Measurements from ENCODE around the gene CCDC171. TPM values are rescaled to one million over a fixed set of nuclear protein-coding genes. Genes with fewer than 3 reads are reported as not detected.

Gene CCDC171
- total RNA-seq, 2 experiments from 2014 or later = 1.2 to 1.3 TPM

GRCh38 chr9:15837079-15837679 lies 284.3 kb downstream of the CCDC171 start:
- ChIA-PET CTCF (no interaction called here), POLR2A (no interaction called here)
- Mint-ChIP-seq H3K36me3 (ENCODE audit: low read depth) (no peaks in the 10 kb centered on the region), H3K4me3 (no peak overlapping the region), H3K27ac (no peak overlapping the region), H3K9me3 (no peaks in the 10 kb centered on the region), H3K27me3 (no peaks in the 10 kb centered on the region), H3K4me1 (no peaks in the 10 kb centered on the region)
- DNase-seq = peak; percentile 53

DNA sequence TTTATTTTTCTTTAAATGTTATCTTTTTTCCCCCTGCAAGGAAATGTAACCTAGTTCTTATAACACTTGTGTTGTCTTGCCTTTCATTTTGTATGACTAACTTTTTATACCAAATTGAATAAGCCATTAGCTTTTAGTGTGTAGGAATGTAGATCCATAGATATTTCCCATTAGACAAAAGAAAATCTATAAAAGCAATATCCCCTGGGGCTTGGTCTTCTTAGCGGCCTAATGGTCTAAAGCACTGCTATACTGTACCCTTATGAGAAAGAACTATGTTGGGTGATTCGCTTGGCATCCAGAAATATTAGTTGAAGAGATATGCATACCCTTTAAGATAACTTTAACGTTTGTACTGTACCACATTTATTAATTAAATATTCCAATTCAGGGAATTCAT lies 289.2 kb downstream of the CCDC171 start:
- Mint-ChIP-seq H3K4me1 (no peaks in the 10 kb centered on the region), H3K27ac (no peak overlapping the region), H3K9me3 (no peaks in the 10 kb centered on the region), H3K27me3 (no peaks in the 10 kb centered on the region), H3K4me3 (no peak overlapping the region), H3K36me3 (ENCODE audit: low read depth) (no peaks in the 10 kb centered on the region)
- DNase-seq = no peak
- CTCF ChIA-PET = no interaction called here
- POLR2A ChIA-PET = no interaction called here

DNA sequence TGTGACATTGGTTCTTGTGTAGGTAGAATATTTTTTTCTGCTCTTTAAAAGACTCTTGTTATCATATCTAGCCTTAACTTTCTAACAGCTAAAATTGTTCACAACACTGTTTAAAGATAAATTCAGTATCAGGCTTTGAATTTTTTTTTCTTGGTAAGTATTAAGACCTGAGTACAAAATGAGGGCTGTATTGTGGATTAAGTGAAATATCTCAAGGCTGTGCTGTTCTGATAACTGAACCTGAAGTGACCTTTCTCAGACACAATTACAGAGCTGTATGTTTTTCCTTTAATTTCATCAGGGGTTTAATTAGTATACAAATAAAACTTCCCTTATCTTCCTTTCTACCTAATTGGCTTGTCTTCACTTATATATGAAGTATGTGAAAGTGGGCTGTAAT lies 290.5 kb downstream of the CCDC171 start:
- no peak for DNase-seq
- Mint-ChIP-seq H3K27me3 (no peaks in the 10 kb centered on the region), H3K9me3 (no peaks in the 10 kb centered on the region), H3K4me3 (no peak overlapping the region), H3K4me1 (no peaks in the 10 kb centered on the region), H3K27ac (no peak overlapping the region), H3K36me3 (ENCODE audit: low read depth) (no peaks in the 10 kb centered on the region)
- ChIA-PET CTCF (interaction anchor here (0.5 kb wide), 1 partner anchor 793 kb away, joined by 3 read pairs; no protein-coding TSS in a partner anchor), POLR2A (no interaction called here)

GRCh38 chr9:15843931-15844330 lies 291.1 kb downstream of the CCDC171 start:
- CTCF ChIA-PET = no interaction called here
- no peak for DNase-seq
- Mint-ChIP-seq H3K9me3 (no peaks in the 10 kb centered on the region), H3K27me3 (no peaks in the 10 kb centered on the region), H3K27ac (no peak overlapping the region), H3K36me3 (ENCODE audit: low read depth) (no peaks in the 10 kb centered on the region), H3K4me1 (no peaks in the 10 kb centered on the region), H3K4me3 (no peak overlapping the region)
- POLR2A ChIA-PET = no interaction called here

- ChIA-PET POLR2A (no interaction called here), CTCF (no interaction called here)
- H3K36me3 Mint-ChIP-seq (ENCODE audit: low read depth) = no peaks in the 10 kb centered on the region
- H3K9me3 Mint-ChIP-seq = no peaks in the 10 kb centered on the region
- no peak for DNase-seq
- no peaks in the 10 kb centered on the region for H3K27me3 Mint-ChIP-seq
- H3K4me3 Mint-ChIP-seq = no peak overlapping the region
- H3K27ac Mint-ChIP-seq = no peak overlapping the region
- no peaks in the 10 kb centered on the region for H3K4me1 Mint-ChIP-seq
These were observed 293.8 kb downstream of the CCDC171 start for GRCh38 chr9:15846611-15847010.

GRCh38 chr9:15849871-15850270 lies 297.0 kb downstream of the CCDC171 start:
- DNase-seq = no peak
- Mint-ChIP-seq H3K9me3 (no peaks in the 10 kb centered on the region), H3K36me3 (ENCODE audit: low read depth) (no peaks in the 10 kb centered on the region), H3K4me3 (no peak overlapping the region), H3K27me3 (no peaks in the 10 kb centered on the region), H3K27ac (no peak overlapping the region), H3K4me1 (no peaks in the 10 kb centered on the region)
- ChIA-PET CTCF (no interaction called here), POLR2A (no interaction called here)

- Mint-ChIP-seq H3K27me3 (no peaks in the 10 kb centered on the region), H3K4me3 (no peak overlapping the region), H3K4me1 (no peaks in the 10 kb centered on the region), H3K27ac (no peak overlapping the region), H3K36me3 (ENCODE audit: low read depth) (no peaks in the 10 kb centered on the region), H3K9me3 (no peaks in the 10 kb centered on the region)
- DNase-seq = no peak
- ChIA-PET CTCF (no interaction called here), POLR2A (no interaction called here)
These were observed 298.9 kb downstream of the CCDC171 start for GRCh38 chr9:15851766-15852165.

GRCh38 chr9:15856591-15856990 lies 303.7 kb downstream of the CCDC171 start:
- Mint-ChIP-seq H3K4me1 (no peaks in the 10 kb centered on the region), H3K36me3 (ENCODE audit: low read depth) (no peaks in the 10 kb centered on the region), H3K27me3 (no peaks in the 10 kb centered on the region), H3K9me3 (no peaks in the 10 kb centered on the region), H3K4me3 (no peak overlapping the region), H3K27ac (no peak overlapping the region)
- no peak for DNase-seq
- POLR2A ChIA-PET = no interaction called here
- CTCF ChIA-PET = no interaction called here

- DNase-seq = no peak
- POLR2A ChIA-PET = no interaction called here
- no peaks in the 10 kb centered on the region for H3K9me3 Mint-ChIP-seq
- no peaks in the 10 kb centered on the region for H3K4me1 Mint-ChIP-seq
- no peaks in the 10 kb centered on the region for H3K36me3 Mint-ChIP-seq (ENCODE audit: low read depth)
- no peak overlapping the region for H3K27ac Mint-ChIP-seq
- CTCF ChIA-PET = no interaction called here
- no peaks in the 10 kb centered on the region for H3K27me3 Mint-ChIP-seq
- H3K4me3 Mint-ChIP-seq = no peak overlapping the region
These were observed 314.5 kb downstream of the CCDC171 start for GRCh38 chr9:15867334-15867733.

GRCh38 chr9:15867988-15868387 lies 315.1 kb downstream of the CCDC171 start:
- Mint-ChIP-seq H3K36me3 (ENCODE audit: low read depth) (no peaks in the 10 kb centered on the region), H3K4me1 (no peaks in the 10 kb centered on the region), H3K9me3 (no peaks in the 10 kb centered on the region), H3K4me3 (no peak overlapping the region), H3K27ac (no peak overlapping the region), H3K27me3 (no peaks in the 10 kb centered on the region)
- ChIA-PET POLR2A (no interaction called here), CTCF (no interaction called here)
- DNase-seq = no peak

GRCh38 chr9:15873573-15874177 lies 320.8 kb downstream of the CCDC171 start:
- ChIA-PET POLR2A (no interaction called here), CTCF (no interaction called here)
- H3K4me1 Mint-ChIP-seq = no peaks in the 10 kb centered on the region
- no peak overlapping the region for H3K4me3 Mint-ChIP-seq
- H3K9me3 Mint-ChIP-seq = no peaks in the 10 kb centered on the region
- no peaks in the 10 kb centered on the region for H3K27me3 Mint-ChIP-seq
- peak; percentile 8 for DNase-seq
- H3K27ac Mint-ChIP-seq = no peak overlapping the region
- H3K36me3 Mint-ChIP-seq (ENCODE audit: low read depth) = no peaks in the 10 kb centered on the region

- no peaks in the 10 kb centered on the region for H3K36me3 Mint-ChIP-seq (ENCODE audit: low read depth)
- DNase-seq = no peak
- no peaks in the 10 kb centered on the region for H3K4me1 Mint-ChIP-seq
- H3K27ac Mint-ChIP-seq = no peak overlapping the region
- no peaks in the 10 kb centered on the region for H3K27me3 Mint-ChIP-seq
- POLR2A ChIA-PET = no interaction called here
- CTCF ChIA-PET = no interaction called here
- H3K9me3 Mint-ChIP-seq = no peaks in the 10 kb centered on the region
- no peak overlapping the region for H3K4me3 Mint-ChIP-seq
These were observed 329.5 kb downstream of the CCDC171 start for GRCh38 chr9:15882328-15882727.

GRCh38 chr9:15882883-15883282 lies 330.0 kb downstream of the CCDC171 start:
- Mint-ChIP-seq H3K4me3 (no peak overlapping the region), H3K9me3 (no peaks in the 10 kb centered on the region), H3K4me1 (no peaks in the 10 kb centered on the region), H3K27me3 (no peaks in the 10 kb centered on the region), H3K36me3 (ENCODE audit: low read depth) (no peaks in the 10 kb centered on the region), H3K27ac (no peak overlapping the region)
- ChIA-PET POLR2A (no interaction called here), CTCF (no interaction called here)
- no peak for DNase-seq

GRCh38 chr9:15885464-15885863 lies 332.6 kb downstream of the CCDC171 start:
- Mint-ChIP-seq H3K27me3 (no peaks in the 10 kb centered on the region), H3K9me3 (no peaks in the 10 kb centered on the region), H3K4me3 (no peak overlapping the region), H3K36me3 (ENCODE audit: low read depth) (no peaks in the 10 kb centered on the region), H3K27ac (no peak overlapping the region), H3K4me1 (no peaks in the 10 kb centered on the region)
- ChIA-PET CTCF (interaction anchor here (0.6 kb wide), 1 partner anchor 986 kb away, joined by 3 read pairs; no protein-coding TSS in a partner anchor), POLR2A (no interaction called here)
- DNase-seq = no peak

All from activated CD4-positive, alpha-beta T cell treated with anti-CD3 and anti-CD28 coated beads, Interleukin-2, amount 10 ng/mL, durations not matched to agents 7 days and 5 days (primary cell).